K562 (cell line): ENCODE results near the gene DNAI7. TPM values are rescaled to one million over a fixed set of nuclear protein-coding genes. Genes with fewer than 3 reads are reported as not detected.

Experiments
- ATAC-seq: fragments of 200-7000 bp; cut with Tn5 transposase; 3 replicates; pipeline ENCODE4 v1.9.1; 2020; ENCODE audit warnings: moderate library complexity
- BruUV-seq: library from RNA; stranded (reverse); fragments of 400-500 nt; replicated peaks from 2 replicates; lab custom pipeline; 2021; lab: Mats Ljungman, UMichigan
- CTCF ChIA-PET: fragments of 300-600 bp; formaldehyde crosslinking; extraction: SDS; loops from one replicate; lab custom pipeline; 2021; ENCODE audit warnings: low intra/inter-chr PET ratio; lab: Yijun Ruan, JAX
- POLR2A ChIA-PET: fragments of 300-600, 350-650 bp; sonication (Branson Sonifier 250); formaldehyde crosslinking; extraction: SDS; loops from one replicate; lab custom pipeline; 2021; ENCODE audit warnings: antibody characterized with exemption, inconsistent platforms; lab: Yijun Ruan, JAX
- DNase-seq, 4 experiments: peaks; one replicate each; pipeline versions ENCODE4 v3.0.0 to v3.0.0-alpha.2; 2011 to 2018; ENCODE audit warnings: low spot score in 3 of 4, mixed read lengths in 3 of 4; ENCODE audit errors: extremely low read depth in 1 of 4
- FAIRE-seq: peaks from 2 replicates; lab custom pipeline; 2011; peaks lifted over from hg19 to GRCh38; lab: Jason Lieb, UNC
- H2AFZ ChIP-seq: 2 replicates; pipeline ENCODE4 v1.6.0; 2011; ENCODE audit warnings: low read depth, low read length, control low read depth, inconsistent platforms
- H3K27ac ChIP-seq: fragments of 200-600 bp; 3 replicates; pipeline ENCODE4 v1.8.0; 2011; ENCODE audit warnings: low read depth, mild to moderate bottlenecking, control low read depth, inconsistent platforms, low read length, moderate library complexity, mixed read lengths; ENCODE audit errors: extremely low read depth
- H3K27me3 ChIP-seq, 2 experiments: fragments of 300-600 bp in 1 of 2; 2 replicates in 1 of 2; 3 replicates in 1 of 2; pipeline versions ENCODE4 v1.6.0 to v1.8.0; 2011; ENCODE audit warnings: inconsistent platforms in 2 of 2, low read length in 2 of 2, mild to moderate bottlenecking in 1 of 2, mixed read lengths in 1 of 2, moderate library complexity in 1 of 2; ENCODE audit not compliant: control insufficient read depth in 2 of 2, insufficient read depth in 2 of 2
- H3K36me3 ChIP-seq: fragments of 300-600 bp; 3 replicates; pipeline ENCODE4 v1.8.0; 2011; ENCODE audit warnings: mild to moderate bottlenecking, low read length, inconsistent platforms; ENCODE audit not compliant: control insufficient read depth, insufficient read depth
- H3K4me1 ChIP-seq, 2 experiments: fragments of 200-600 bp in 1 of 2; replicated peaks in 1 of 2; 2 replicates in 1 of 2; 3 replicates in 1 of 2; pipeline versions ENCODE4 v1.5.1 to v1.8.0; 2011; ENCODE audit warnings: inconsistent platforms in 2 of 2, low read length in 2 of 2, mild to moderate bottlenecking in 1 of 2, mixed read lengths in 1 of 2, moderate library complexity in 1 of 2; ENCODE audit not compliant: control insufficient read depth in 2 of 2, insufficient read depth in 2 of 2
- H3K4me2 ChIP-seq: 2 replicates; pipeline ENCODE4 v1.6.1; 2011; ENCODE audit warnings: low read length, control low read depth, inconsistent platforms, mixed read lengths; ENCODE audit not compliant: insufficient read depth
- H3K4me3 ChIP-seq: fragments of 200-600 bp; sonication (generic), shearing (Covaris generic); 2 replicates; pipeline ENCODE4 v1.5.1; 2016; ENCODE audit warnings: control low read depth, inconsistent platforms
- H3K79me2 ChIP-seq: fragments of 200-600 bp; 3 replicates; pipeline ENCODE4 v1.8.0; 2011; ENCODE audit warnings: low read length, inconsistent platforms; ENCODE audit not compliant: control insufficient read depth, insufficient read depth
- H3K9ac ChIP-seq, 2 experiments: 2 replicates each; pipeline versions ENCODE4 v1.6.0 to v1.6.1; 2011; ENCODE audit warnings: low read depth in 2 of 2, low read length in 2 of 2, control low read depth in 1 of 2, inconsistent platforms in 1 of 2, mild to moderate bottlenecking in 1 of 2, mixed read lengths in 1 of 2; ENCODE audit not compliant: insufficient read depth in 1 of 2
- H3K9me1 ChIP-seq: one replicate; pipeline ENCODE4 v1.6.0; 2011; ENCODE audit warnings: inconsistent platforms, mild to moderate bottlenecking, low read length, moderate library complexity; ENCODE audit not compliant: control insufficient read depth, insufficient read depth
- H3K9me3 ChIP-seq: replicated peaks from 2 replicates; pipeline ENCODE4 v1.5.1; 2011; ENCODE audit warnings: low read depth, low read length, inconsistent platforms; ENCODE audit not compliant: control insufficient read depth, insufficient read depth
- H4K20me1 ChIP-seq: replicated peaks from 2 replicates; pipeline ENCODE4 v1.6.1; 2011; ENCODE audit warnings: low read length, inconsistent platforms, mixed read lengths; ENCODE audit not compliant: control insufficient read depth, insufficient read depth
- BRCA1 ChIP-seq, 2 experiments: fragments of 450-650 bp in 1 of 2; sonication (generic) in 1 of 2; formaldehyde crosslinking in 1 of 2; IDR thresholded peaks; 2 replicates each; pipeline versions ENCODE4 v1.5.0 to v1.6.1; 2017 to 2020; ENCODE audit warnings: mild to moderate bottlenecking in 1 of 2, missing genetic modification reagents in 1 of 2
- C11orf30 ChIP-seq: fragments of 450-650 bp; IDR thresholded peaks from 2 replicates; pipeline ENCODE4 v1.6.1; 2016; ENCODE audit warnings: low read depth, mild to moderate bottlenecking
- DMBX1 ChIP-seq: fragments of 250-450 bp; sonication (Bioruptor Pico); IDR thresholded peaks from 2 replicates; pipeline ENCODE4 v1.8.0; 2022; ENCODE audit warnings: inconsistent platforms, mild to moderate bottlenecking, moderate library complexity, borderline replicate concordance
- IRF2 ChIP-seq: sonication (generic); formaldehyde crosslinking; IDR thresholded peaks from 2 replicates; pipeline ENCODE4 v1.8.1; 2022; ENCODE audit warnings: mild to moderate bottlenecking, missing genetic modification reagents
- KAT7 ChIP-seq: sonication (generic); formaldehyde crosslinking; IDR thresholded peaks from 2 replicates; pipeline ENCODE4 v1.8.0; 2022; ENCODE audit warnings: missing genetic modification reagents, mild to moderate bottlenecking, borderline replicate concordance
- ZNF263 ChIP-seq: sonication (generic); formaldehyde crosslinking; IDR thresholded peaks from 2 replicates; pipeline ENCODE4 v1.8.0; 2022; ENCODE audit warnings: mild to moderate bottlenecking, missing genetic modification reagents, borderline replicate concordance
- WGBS: fragments of 100-300 bp; shearing (Covaris generic); methylation state at CpG from one replicate; pipeline ENCODE4 v1.1.6; 2016; ENCODE audit warnings: low coverage, mixed read lengths; ENCODE audit not compliant: insufficient coverage; ENCODE audit errors: missing lambda C conversion rate; 5-methylcytosine and 5-hydroxymethylcytosine counted together
- in situ Hi-C: fragments of 300-500 bp; cut with MboI; formaldehyde crosslinking; loops from 4 replicates; pipeline ENCODE4 v1.15.0; 2018; ENCODE audit warnings: inconsistent platforms, mixed read lengths
- intact Hi-C: fragments of 100-400 bp; cut with micrococcal nuclease; formaldehyde crosslinking; loops from 2 replicates; pipeline ENCODE4 v1.14.2; 2022
- polyA plus RNA-seq, 8 experiments: library from polyadenylated mRNA; depleted of rRNA in 4 of 8; stranded (reverse) in 5 of 8; unstranded in 3 of 8; fragments of >200 nt; fragmentation: Nextera tagmentation in 2 of 8; fragmentation: Illumina TruSeq in 1 of 8; extraction: Ambion mirVana in 2 of 8; extraction: Trizol in 1 of 8; gene quantifications; 2 replicates each; pipeline versions ENCODE4 v1.2.1 to v1.2.3, GENCODE V29; 2011 to 2014; ENCODE audit warnings: inconsistent platforms in 1 of 8, missing spikeins in 1 of 8
- total RNA-seq, 7 experiments: library from RNA; depleted of rRNA in 6 of 7; stranded (reverse); fragments of >200 nt in 6 of 7; fragmentation: Illumina TruSeq in 2 of 7; extraction: Trizol in 2 of 7; gene quantifications; 2 replicates each; pipeline versions ENCODE4 v1.2.1 to v1.2.3, GENCODE V29; 2011 to 2021; ENCODE audit warnings: low replicate concordance in 1 of 7
- TF ChIP-seq, protein P1 (sequence below): sonication (generic); formaldehyde crosslinking; IDR thresholded peaks from 2 replicates; pipeline ENCODE4 v1.8.0; 2022; ENCODE audit warnings: missing genetic modification reagents, mild to moderate bottlenecking, borderline replicate concordance
- TF ChIP-seq, protein P2 (sequence below): sonication (generic); formaldehyde crosslinking; IDR thresholded peaks from 2 replicates; pipeline ENCODE4 v1.8.0; 2022; ENCODE audit warnings: missing genetic modification reagents, mild to moderate bottlenecking, moderate library complexity, borderline replicate concordance

DNAI7 gene
- total and polyA plus RNA-seq, 9 of the 15 experiments (the other 6 are each of a cell fraction or from before 2014, with no cell fraction given) = 0.06 to 0.76 (median 0.17) TPM; not detected in 1

DNA sequence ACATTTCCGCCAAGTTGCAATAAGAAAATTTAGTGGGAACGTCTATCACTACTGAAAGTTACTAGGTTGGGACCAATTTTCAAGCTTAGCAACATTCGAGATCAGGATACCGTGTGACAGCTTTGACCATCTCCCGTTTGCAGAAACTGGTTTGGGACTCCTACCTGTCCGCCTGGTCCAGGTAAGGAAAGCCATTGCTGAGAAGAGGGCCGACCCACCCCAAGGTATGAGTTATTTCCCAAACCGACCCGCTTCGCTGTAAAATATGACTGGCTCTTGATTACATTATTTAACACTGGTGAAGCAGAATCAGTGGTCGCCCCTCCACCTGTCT is 271 bp downstream of the DNAI7 start:
- CTCF ChIA-PET = no interaction called here

More for the DNA sequence above, 271 bp downstream of the DNAI7 start:
- TF ChIP-seq BRCA1 (IDR thresholded peaks at IDR 0.05) = no peak
- TF ChIP-seq BRCA1 (CRISPR knock-in tag; IDR thresholded peaks at IDR 0.05) = no peak
- no peak for TF ChIP-seq C11orf30
- TF ChIP-seq, protein P1, sequence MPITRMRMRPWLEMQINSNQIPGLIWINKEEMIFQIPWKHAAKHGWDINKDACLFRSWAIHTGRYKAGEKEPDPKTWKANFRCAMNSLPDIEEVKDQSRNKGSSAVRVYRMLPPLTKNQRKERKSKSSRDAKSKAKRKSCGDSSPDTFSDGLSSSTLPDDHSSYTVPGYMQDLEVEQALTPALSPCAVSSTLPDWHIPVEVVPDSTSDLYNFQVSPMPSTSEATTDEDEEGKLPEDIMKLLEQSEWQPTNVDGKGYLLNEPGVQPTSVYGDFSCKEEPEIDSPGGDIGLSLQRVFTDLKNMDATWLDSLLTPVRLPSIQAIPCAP = no peak
- 0 out of 2 replicates have a peak, but pooled peaks have one; percentile 19 for TF ChIP-seq ZNF263 (CRISPR knock-in tag)
- 0 out of 2 replicates have a peak, but pooled peaks have one; percentile 28 for TF ChIP-seq KAT7 (CRISPR knock-in tag)
- TF ChIP-seq, protein P2, sequence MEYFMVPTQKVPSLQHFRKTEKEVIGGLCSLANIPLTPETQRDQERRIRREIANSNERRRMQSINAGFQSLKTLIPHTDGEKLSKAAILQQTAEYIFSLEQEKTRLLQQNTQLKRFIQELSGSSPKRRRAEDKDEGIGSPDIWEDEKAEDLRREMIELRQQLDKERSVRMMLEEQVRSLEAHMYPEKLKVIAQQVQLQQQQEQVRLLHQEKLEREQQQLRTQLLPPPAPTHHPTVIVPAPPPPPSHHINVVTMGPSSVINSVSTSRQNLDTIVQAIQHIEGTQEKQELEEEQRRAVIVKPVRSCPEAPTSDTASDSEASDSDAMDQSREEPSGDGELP = no peak
- TF ChIP-seq IRF2 (CRISPR knock-in tag) = no peak
- no peak for TF ChIP-seq DMBX1 (CRISPR knock-in tag)
- TF ChIP-seq, all 486 proteins: peak for 2
- peak overlapping the region; percentile 92 to 93; a peak in 2 of 4 replicates for H3K9ac ChIP-seq
- H3K27ac ChIP-seq = peak overlapping the region; percentile 8; the same call in 1 of the 3 replicates
- peaks cover 0 to 3% of the 10 kb centered on the region in 2 experiments; a peak in 1 of 5 replicates for H3K4me1 ChIP-seq
- DNase-seq (no peak), FAIRE-seq (no peak), ATAC-seq (no peak; the same call in 2 of the 3 replicates)
- H3K79me2 ChIP-seq = peaks cover 16% of the 10 kb centered on the region
- in situ Hi-C loops (no loop called here), intact Hi-C loops (no loop called here)
- peaks cover 4% of the 10 kb centered on the region; the same call in 1 of the 3 replicates for H3K36me3 ChIP-seq
- H3K4me3 ChIP-seq = peak overlapping the region; percentile 72
- H3K9me3 ChIP-seq = no peaks in the 10 kb centered on the region
- peak overlapping the region; percentile 91 for H3K4me2 ChIP-seq
- no peaks in the 10 kb centered on the region for H3K27me3 ChIP-seq
- no TSS peak for BruUV-seq
- H4K20me1 ChIP-seq = no peaks in the 10 kb centered on the region
- peak overlapping the region; percentile 85 for H2AFZ ChIP-seq
- 12% methylated on average over 11 of the region's 11 CpGs for WGBS
- H3K9me1 ChIP-seq = no peaks in the 10 kb centered on the region
- POLR2A ChIA-PET = interaction anchor here (0.6 to 1.6 kb wide), 9 partner anchors 9 to 251 kb away, joined by 3 to 5 read pairs (median 3); no protein-coding TSS in a partner anchor
